SK-N-SH treated with all-trans-retinoic acid at 6 μM for 48 hours (cell line): Measurements from ENCODE around the gene REN.

Experiments
- ISL1 ChIP-seq: fragments of 250-450 bp; sonication (Bioruptor Pico); IDR thresholded peaks from 2 replicates; pipeline ENCODE4 v2.1.2; 2022; ENCODE audit warnings: mild to moderate bottlenecking, moderate library complexity
- OSR1 ChIP-seq: fragments of 250-450 bp; sonication (Bioruptor Pico); IDR thresholded peaks from 2 replicates; pipeline ENCODE4 v1.8.0; 2022; ENCODE audit warnings: moderate library complexity, mild to moderate bottlenecking, inconsistent platforms
- PPARA ChIP-seq: fragments of 250-450 bp; sonication (Bioruptor Pico); IDR thresholded peaks from 2 replicates; pipeline ENCODE4 v1.5.0; 2020; ENCODE audit warnings: mild to moderate bottlenecking, borderline replicate concordance
- TOX ChIP-seq: fragments of 250-450 bp; sonication (Bioruptor Pico); IDR thresholded peaks from 2 replicates; pipeline ENCODE4 v1.8.0; 2021; ENCODE audit warnings: mild to moderate bottlenecking, moderate library complexity, borderline replicate concordance
- ZFP3 ChIP-seq: fragments of 250-450 bp; sonication (Bioruptor Pico); IDR thresholded peaks from 2 replicates; pipeline ENCODE4 v1.5.0; 2020; ENCODE audit warnings: mild to moderate bottlenecking, moderate library complexity
- TF ChIP-seq, protein P1 (sequence below): fragments of 250-450 bp; sonication (Bioruptor Pico); IDR thresholded peaks from 2 replicates; pipeline ENCODE4 v1.5.1; 2020; ENCODE audit warnings: low read depth, mild to moderate bottlenecking, moderate library complexity
- TF ChIP-seq, protein P2 (sequence below): fragments of 250-450 bp; sonication (Bioruptor Pico); IDR thresholded peaks from 2 replicates; pipeline ENCODE4 v1.8.0; 2021; ENCODE audit warnings: low read depth, mild to moderate bottlenecking, moderate library complexity, borderline replicate concordance

DNA sequence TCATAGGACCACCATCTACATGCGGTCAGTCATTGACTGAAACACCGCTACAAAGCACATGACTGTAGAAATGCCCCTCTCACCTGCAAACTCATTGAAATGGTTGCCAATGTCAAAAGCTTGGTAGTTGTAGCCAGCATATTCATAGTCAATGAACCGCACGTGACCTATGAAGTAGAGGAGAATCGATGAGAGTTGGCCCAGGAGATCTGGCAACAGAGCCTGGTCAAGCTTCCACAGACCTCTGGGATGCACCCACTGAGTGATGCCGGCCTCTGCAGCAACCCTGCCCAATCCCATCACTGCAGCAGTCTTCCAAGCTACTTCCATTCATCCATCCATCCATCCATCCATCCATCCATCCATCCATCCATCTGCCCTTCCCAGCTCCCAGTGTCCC lies 26.2 kb downstream of the REN start:
- no peak for TF ChIP-seq OSR1 (CRISPR knock-in tag)
- no peak for TF ChIP-seq ZFP3 (CRISPR knock-in tag)
- TF ChIP-seq, protein P1, sequence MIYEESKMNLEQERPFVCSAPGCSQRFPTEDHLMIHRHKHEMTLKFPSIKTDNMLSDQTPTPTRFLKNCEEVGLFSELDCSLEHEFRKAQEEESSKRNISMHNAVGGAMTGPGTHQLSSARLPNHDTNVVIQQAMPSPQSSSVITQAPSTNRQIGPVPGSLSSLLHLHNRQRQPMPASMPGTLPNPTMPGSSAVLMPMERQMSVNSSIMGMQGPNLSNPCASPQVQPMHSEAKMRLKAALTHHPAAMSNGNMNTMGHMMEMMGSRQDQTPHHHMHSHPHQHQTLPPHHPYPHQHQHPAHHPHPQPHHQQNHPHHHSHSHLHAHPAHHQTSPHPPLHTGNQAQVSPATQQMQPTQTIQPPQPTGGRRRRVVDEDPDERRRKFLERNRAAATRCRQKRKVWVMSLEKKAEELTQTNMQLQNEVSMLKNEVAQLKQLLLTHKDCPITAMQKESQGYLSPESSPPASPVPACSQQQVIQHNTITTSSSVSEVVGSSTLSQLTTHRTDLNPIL (CRISPR knock-in tag), result no peak
- no peak for TF ChIP-seq TOX (CRISPR knock-in tag)
- no peak for TF ChIP-seq ISL1 (CRISPR knock-in tag)
- no peak for TF ChIP-seq PPARA
- TF ChIP-seq, protein P2, sequence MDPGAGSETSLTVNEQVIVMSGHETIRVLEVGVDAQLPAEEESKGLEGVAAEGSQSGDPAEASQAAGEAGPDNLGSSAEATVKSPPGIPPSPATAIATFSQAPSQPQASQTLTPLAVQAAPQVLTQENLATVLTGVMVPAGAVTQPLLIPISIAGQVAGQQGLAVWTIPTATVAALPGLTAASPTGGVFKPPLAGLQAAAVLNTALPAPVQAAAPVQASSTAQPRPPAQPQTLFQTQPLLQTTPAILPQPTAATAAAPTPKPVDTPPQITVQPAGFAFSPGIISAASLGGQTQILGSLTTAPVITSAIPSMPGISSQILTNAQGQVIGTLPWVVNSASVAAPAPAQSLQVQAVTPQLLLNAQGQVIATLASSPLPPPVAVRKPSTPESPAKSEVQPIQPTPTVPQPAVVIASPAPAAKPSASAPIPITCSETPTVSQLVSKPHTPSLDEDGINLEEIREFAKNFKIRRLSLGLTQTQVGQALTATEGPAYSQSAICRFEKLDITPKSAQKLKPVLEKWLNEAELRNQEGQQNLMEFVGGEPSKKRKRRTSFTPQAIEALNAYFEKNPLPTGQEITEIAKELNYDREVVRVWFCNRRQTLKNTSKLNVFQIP (CRISPR knock-in tag), result no peak
